ENCODE measurements around the gene NPAS3. TPM values are rescaled to one million over a fixed set of nuclear protein-coding genes. Genes with fewer than 3 reads are reported as not detected.

NPAS3 gene
- total RNA-seq, 1 experiment from 2014 or later = not detected

GRCh38 chr14:33792009-33792719, 853.5 kb downstream of the NPAS3 start:
- in situ Hi-C loops (cut with HindIII; ENCODE audit: low sequenced_read_pairs) = no loop called here

GRCh38 chr14:33792720-33793368, 854.2 kb downstream of the NPAS3 start:
- in situ Hi-C loops (cut with HindIII; ENCODE audit: low sequenced_read_pairs) = no loop called here
- DNase-seq (ENCODE audit: low spot score) = peak; percentile 77

More at GRCh38 chr14:33792009-33792719, 853.5 kb downstream of the NPAS3 start:
- no peak for DNase-seq (ENCODE audit: low spot score)

- peak; percentile 7 for DNase-seq (ENCODE audit: low spot score)
- in situ Hi-C loops (cut with HindIII; ENCODE audit: low sequenced_read_pairs) = no loop called here
Observed at GRCh38 chr14:33793398-33794110, 854.9 kb downstream of the NPAS3 start.

- in situ Hi-C loops (cut with HindIII; ENCODE audit: low sequenced_read_pairs) = no loop called here
- DNase-seq (ENCODE audit: low spot score) = no peak
Observed at GRCh38 chr14:33794791-33795305, 856.2 kb downstream of the NPAS3 start.

GRCh38 chr14:33796356-33796755, 857.7 kb downstream of the NPAS3 start:
- DNase-seq (ENCODE audit: low spot score) = no peak
- in situ Hi-C loops (cut with HindIII; ENCODE audit: low sequenced_read_pairs) = no loop called here

GRCh38 chr14:33799705-33800570, 861.3 kb downstream of the NPAS3 start:
- in situ Hi-C loops (cut with HindIII; ENCODE audit: low sequenced_read_pairs) = no loop called here
- DNase-seq (ENCODE audit: low spot score) = no peak

- DNase-seq (ENCODE audit: low spot score) = no peak
- in situ Hi-C loops (cut with HindIII; ENCODE audit: low sequenced_read_pairs) = no loop called here
Observed at GRCh38 chr14:33800735-33801163, 862.1 kb downstream of the NPAS3 start.

- in situ Hi-C loops (cut with HindIII; ENCODE audit: low sequenced_read_pairs) = no loop called here
- DNase-seq (ENCODE audit: low spot score) = no peak
Observed at GRCh38 chr14:33802737-33803136, 864.1 kb downstream of the NPAS3 start.

GRCh38 chr14:33805593-33805992, 866.9 kb downstream of the NPAS3 start:
- peak; percentile 10 for DNase-seq (ENCODE audit: low spot score)
- in situ Hi-C loops (cut with HindIII; ENCODE audit: low sequenced_read_pairs) = no loop called here

GRCh38 chr14:33806905-33807304, 868.2 kb downstream of the NPAS3 start:
- in situ Hi-C loops (cut with HindIII; ENCODE audit: low sequenced_read_pairs) = no loop called here
- DNase-seq (ENCODE audit: low spot score) = no peak

GRCh38 chr14:33808187-33808586, 869.5 kb downstream of the NPAS3 start:
- in situ Hi-C loops (cut with HindIII; ENCODE audit: low sequenced_read_pairs) = no loop called here
- DNase-seq (ENCODE audit: low spot score) = no peak

- DNase-seq (ENCODE audit: low spot score) = no peak
- in situ Hi-C loops (cut with HindIII; ENCODE audit: low sequenced_read_pairs) = no loop called here
Observed at GRCh38 chr14:33809396-33809981, 870.8 kb downstream of the NPAS3 start.

- no peak for DNase-seq (ENCODE audit: low spot score)
- in situ Hi-C loops (cut with HindIII; ENCODE audit: low sequenced_read_pairs) = no loop called here
Observed at GRCh38 chr14:33810308-33810707, 871.6 kb downstream of the NPAS3 start.

- in situ Hi-C loops (cut with HindIII; ENCODE audit: low sequenced_read_pairs) = no loop called here
- DNase-seq (ENCODE audit: low spot score) = no peak
Observed at GRCh38 chr14:33811721-33812120, 873.0 kb downstream of the NPAS3 start.

GRCh38 chr14:33812181-33812580, 873.5 kb downstream of the NPAS3 start:
- in situ Hi-C loops (cut with HindIII; ENCODE audit: low sequenced_read_pairs) = no loop called here
- no peak for DNase-seq (ENCODE audit: low spot score)

GRCh38 chr14:33812601-33813000, 873.9 kb downstream of the NPAS3 start:
- DNase-seq (ENCODE audit: low spot score) = no peak
- in situ Hi-C loops (cut with HindIII; ENCODE audit: low sequenced_read_pairs) = no loop called here

GRCh38 chr14:33814010-33814409, 875.3 kb downstream of the NPAS3 start:
- no peak for DNase-seq (ENCODE audit: low spot score)
- in situ Hi-C loops (cut with HindIII; ENCODE audit: low sequenced_read_pairs) = no loop called here

GRCh38 chr14:33833706-33834465, 895.2 kb downstream of the NPAS3 start:
- peak; percentile 41 for DNase-seq (ENCODE audit: low spot score)
- in situ Hi-C loops (cut with HindIII; ENCODE audit: low sequenced_read_pairs) = no loop called here
